ENCODE measurements around the gene NFAM1. TPM values are rescaled to one million over a fixed set of nuclear protein-coding genes. Genes with fewer than 3 reads are reported as not detected.

NFAM1 gene
- total RNA-seq, 1 donor from 2014 or later, result 0.62 TPM

GRCh38 chr22:42334875-42335512 lies 97.2 kb downstream of the NFAM1 start:
- DNase-seq, result no peak

GRCh38 chr22:42333544-42333943 lies 98.7 kb downstream of the NFAM1 start:
- DNase-seq, result no peak

- no peak for DNase-seq
Observed at GRCh38 chr22:42332089-42332488, 100.1 kb downstream of the NFAM1 start.

GRCh38 chr22:42331014-42331413 lies 101.2 kb downstream of the NFAM1 start:
- no peak for DNase-seq

Other genes with a start within 250 kb of the NFAM1 start
- gene TCF20, start 161.8 kb downstream of the NFAM1 start, total RNA-seq, result 60.7 TPM
- 21.5 TPM for gene RRP7A, start 87.4 kb upstream of the NFAM1 start, total RNA-seq
- 5.6 TPM for gene SERHL2, start 121.6 kb upstream of the NFAM1 start, total RNA-seq
- gene POLDIP3, start 182.5 kb upstream of the NFAM1 start, total RNA-seq, result 27.1 TPM
- gene ATP5MGL, start 208.2 kb upstream of the NFAM1 start, total RNA-seq, result 0.31 TPM
- 14.0 TPM for gene CYB5R3, start 217.0 kb upstream of the NFAM1 start, total RNA-seq

All from occipital lobe (tissue), 2 donors.